ENCODE measurements around the gene CGB2.
A peak's percentile ranks its signal among the peaks of the same experiment; 100 is the strongest.
"Not testable (repeated sequence)": the region's sequence is repeated elsewhere in the genome, so short reads cannot be mapped to it uniquely, and the experiment has no call there.

Gene CGB2

GRCh38 chr19:49009828-49010227 lies 21.9 kb upstream of the CGB2 start:
- DNase-seq (ENCODE audit: low read depth in 2 of 2, low spot score in 1 of 2) = no peak

- no peak for DNase-seq (ENCODE audit: low read depth in 2 of 2, low spot score in 1 of 2)
These were observed 21.2 kb upstream of the CGB2 start for GRCh38 chr19:49010453-49010852.

GRCh38 chr19:49011194-49011593 lies 20.5 kb upstream of the CGB2 start:
- DNase-seq (ENCODE audit: low read depth in 2 of 2, low spot score in 1 of 2) = no peak

GRCh38 chr19:49014123-49014869 lies 17.4 kb upstream of the CGB2 start:
- DNase-seq (ENCODE audit: low read depth in 2 of 2, low spot score in 1 of 2) = no peak

DNA sequence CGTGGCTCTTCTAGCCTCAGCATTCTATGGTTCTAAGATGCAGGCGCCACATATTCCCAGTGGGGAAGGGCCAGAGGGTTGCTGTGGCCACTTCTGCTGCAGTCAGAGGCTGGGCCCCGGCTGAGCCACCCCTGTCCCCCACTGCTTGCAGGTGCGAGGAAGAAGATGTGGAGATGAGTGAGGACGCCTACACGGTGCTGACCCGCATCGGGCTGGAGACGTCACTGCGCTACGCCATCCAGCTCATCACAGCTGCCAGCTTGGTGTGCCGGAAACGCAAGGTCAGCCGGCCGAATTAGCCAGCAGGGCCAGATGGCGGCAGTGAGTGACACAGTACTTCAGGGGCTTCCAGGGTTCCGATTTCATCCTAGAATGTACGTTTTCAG lies 16.8 kb upstream of the CGB2 start:
- no peak for DNase-seq (ENCODE audit: low read depth in 2 of 2, low spot score in 1 of 2)

GRCh38 chr19:49016067-49016839 lies 15.4 kb upstream of the CGB2 start:
- no peak for DNase-seq (ENCODE audit: low read depth in 2 of 2, low spot score in 1 of 2)

GRCh38 chr19:49017041-49017665 lies 14.5 kb upstream of the CGB2 start, which contains the start of gene LHB:
Gene LHB (minus strand): TSS chr19:49017091. CDS start chr19:49017081, 10 bp downstream.
- DNase-seq (ENCODE audit: low read depth in 2 of 2, low spot score in 1 of 2) = no peak

GRCh38 chr19:49017666-49018351 lies 13.9 kb upstream of the CGB2 start:
- peak in 1 of 2 donors; percentile 32 for DNase-seq (ENCODE audit: low read depth in 2 of 2, low spot score in 1 of 2)

DNA sequence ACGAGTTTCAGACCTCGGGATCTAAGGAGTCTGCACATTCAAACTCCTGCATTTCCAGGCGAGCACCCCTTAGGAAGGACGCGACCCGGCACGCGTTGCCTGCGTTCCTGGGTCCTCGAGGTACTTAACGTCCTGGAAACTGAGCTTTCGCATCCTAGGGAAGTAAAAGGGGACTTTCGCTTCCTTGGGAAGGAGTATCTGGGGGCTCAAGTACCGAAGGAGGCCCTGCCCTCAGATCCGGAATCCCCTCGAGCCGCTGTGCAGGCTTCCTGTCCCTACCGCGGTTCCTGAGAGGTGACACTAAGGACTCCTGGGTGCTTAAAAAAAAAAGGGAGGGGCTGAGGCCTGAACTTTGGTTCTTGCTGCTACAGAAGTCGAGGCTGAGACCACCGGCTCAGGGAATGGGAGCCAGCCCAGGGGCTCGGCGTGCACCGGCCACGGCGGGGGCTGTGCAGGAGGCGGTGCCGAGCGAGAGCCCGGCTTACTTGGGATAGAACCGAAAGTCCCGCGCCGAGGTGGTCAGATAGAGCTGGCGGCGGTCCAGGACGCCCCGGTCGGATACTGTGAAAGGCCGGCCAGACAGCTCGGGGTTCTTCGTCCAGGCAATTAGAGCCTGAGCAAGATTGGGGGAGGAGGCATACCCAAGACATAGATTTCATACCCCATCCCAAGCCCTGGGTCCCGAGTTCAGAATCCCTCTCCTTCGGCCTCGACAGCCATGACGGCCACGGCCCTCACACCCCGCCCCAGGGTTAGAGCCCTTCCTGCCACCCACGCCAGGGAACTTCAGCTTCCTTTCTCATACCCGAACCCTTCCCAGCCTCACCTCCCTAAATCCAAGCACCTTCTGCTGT lies 13.1 kb upstream of the CGB2 start:
- not testable (repeated sequence) for DNase-seq (ENCODE audit: low read depth in 2 of 2, low spot score in 1 of 2)

GRCh38 chr19:49019242-49019932 lies 12.3 kb upstream of the CGB2 start:
- DNase-seq (ENCODE audit: low read depth in 2 of 2, low spot score in 1 of 2) = peak; percentile 27 to 28

DNA sequence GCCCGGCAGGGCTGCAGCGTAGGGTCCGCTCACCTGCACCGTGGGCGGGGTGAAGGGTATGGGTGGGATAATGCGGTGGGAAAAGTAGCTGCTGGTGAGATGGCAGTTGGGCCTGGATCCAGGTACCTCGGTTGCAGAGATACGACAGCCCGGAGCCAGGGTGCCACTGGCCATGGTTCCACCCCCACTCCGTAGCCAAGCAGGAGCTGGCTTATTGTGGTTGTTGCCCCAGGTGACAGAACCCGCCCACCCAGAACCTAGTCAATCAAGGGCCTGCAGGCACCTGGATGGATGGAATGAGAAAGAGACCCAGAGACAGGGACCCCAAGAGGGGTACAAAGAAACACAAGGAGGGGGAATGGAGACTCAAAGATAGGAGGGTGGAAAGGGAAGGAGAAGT lies 11.3 kb upstream of the CGB2 start:
- DNase-seq (ENCODE audit: low read depth in 2 of 2, low spot score in 1 of 2) = no peak

GRCh38 chr19:49020931-49021895 lies 10.5 kb upstream of the CGB2 start:
- no peak for DNase-seq (ENCODE audit: low read depth in 2 of 2, low spot score in 1 of 2)

DNA sequence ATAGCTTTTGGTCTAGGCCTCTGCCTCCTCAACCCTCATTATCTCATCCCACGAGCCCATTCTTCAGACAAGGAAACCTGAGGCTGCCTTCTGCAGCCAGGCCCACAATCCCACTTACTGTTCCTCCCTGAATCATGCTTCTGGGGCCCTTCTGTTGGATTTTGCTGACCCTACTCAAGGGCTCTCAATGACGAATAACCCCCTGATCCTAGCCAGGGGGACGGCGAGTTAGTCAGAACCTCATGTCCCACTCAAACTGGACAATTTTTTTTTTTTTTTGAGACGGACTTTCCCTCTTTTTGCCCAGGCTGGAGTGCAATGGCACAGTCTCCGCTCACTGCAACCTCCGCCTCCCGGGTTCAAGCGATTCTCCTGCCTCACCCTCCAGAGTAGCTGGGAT lies 9.6 kb upstream of the CGB2 start:
- DNase-seq (ENCODE audit: low read depth in 2 of 2, low spot score in 1 of 2) = no peak

DNA sequence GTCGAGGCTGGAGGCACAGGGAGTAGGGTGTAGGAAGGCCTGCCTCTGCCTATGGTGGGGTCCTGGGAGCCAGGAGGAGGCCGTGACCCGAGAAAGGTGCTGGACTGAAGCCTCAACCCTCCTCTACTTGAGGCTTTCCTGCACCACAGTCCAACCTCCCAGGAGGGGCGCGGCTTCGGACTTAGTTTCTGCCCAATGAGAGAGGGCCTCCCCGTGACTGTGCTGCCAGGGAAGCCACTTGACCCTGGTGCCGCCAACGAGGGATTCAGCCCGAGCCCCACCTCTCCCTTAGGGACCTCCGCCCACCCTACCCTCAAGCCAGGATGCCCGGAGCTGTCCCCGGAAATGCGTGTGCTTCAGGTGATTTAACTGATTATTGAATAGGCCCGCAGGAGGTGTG lies 7.5 kb upstream of the CGB2 start, which contains the start of gene CGB3:
TSS of gene CGB3 (minus strand) at position 101 of the 400 bp plus-strand sequence. CDS start 362 bp downstream, outside the sequence.
- DNase-seq (ENCODE audit: low read depth in 2 of 2, low spot score in 1 of 2) = not testable (repeated sequence)

- DNase-seq (ENCODE audit: low read depth in 2 of 2, low spot score in 1 of 2) = not testable (repeated sequence)
These were observed 6.6 kb upstream of the CGB2 start for GRCh38 chr19:49025088-49025487.

- DNase-seq (ENCODE audit: low read depth in 2 of 2, low spot score in 1 of 2) = not testable (repeated sequence)
These were observed 6.1 kb upstream of the CGB2 start for GRCh38 chr19:49025599-49025998.

GRCh38 chr19:49028686-49029085 lies 3.0 kb upstream of the CGB2 start:
- not testable (repeated sequence) for DNase-seq (ENCODE audit: low read depth in 2 of 2, low spot score in 1 of 2)

GRCh38 chr19:49029749-49030148 lies 1.9 kb upstream of the CGB2 start:
- not testable (repeated sequence) for DNase-seq (ENCODE audit: low read depth in 2 of 2, low spot score in 1 of 2)
